Vagina (tissue), 2 donors: ENCODE results near the gene CA5A. TPM values are rescaled to one million over a fixed set of nuclear protein-coding genes. Genes with fewer than 3 reads are reported as not detected.
"Not testable (repeated sequence)": the region's sequence is repeated elsewhere in the genome, so short reads cannot be mapped to it uniquely, and the experiment has no call there.

ENCODE experiments used
- DNase-seq, 2 donors: peaks; one replicate each; pipeline ENCODE4 v3.0.0-alpha.2; 2017; ENCODE audit errors: extremely low spot score in 2 of 2
- H3K27ac ChIP-seq: fragments of 200-600 bp; sonication (generic); one replicate; pipeline ENCODE4 v1.5.1; 2019
- H3K27me3 ChIP-seq: fragments of 200-600 bp; sonication (generic); one replicate; pipeline ENCODE4 v1.5.1; 2019
- H3K36me3 ChIP-seq, 2 donors: fragments of 200-600 bp; sonication (generic); one replicate each; pipeline ENCODE4 v1.5.1; 2017 to 2019
- H3K4me1 ChIP-seq: fragments of 200-600 bp; sonication (generic); one replicate; pipeline ENCODE4 v1.5.1; 2019
- H3K4me3 ChIP-seq, 2 donors: fragments of 200-600 bp; sonication (generic); 1 replicate in 1 of 2; 2 replicates in 1 of 2; pipeline ENCODE4 v1.5.1; 2016 to 2019
- H3K9me3 ChIP-seq: fragments of 200-600 bp; sonication (generic); one replicate; pipeline ENCODE4 v1.5.1; 2019
- CTCF ChIP-seq, 3 experiments: fragments of 450-650 bp in 2 of 3; fragments of 200-600 bp in 1 of 3; sonication (generic) in 1 of 3; IDR thresholded peaks; one replicate each; pipeline ENCODE4 v1.5.1; 2017 to 2019; ENCODE audit warnings: antibody characterized with exemption in 3 of 3, mild to moderate bottlenecking in 2 of 3, moderate library complexity in 2 of 3
- POLR2A ChIP-seq, 2 donors: fragments of 450-650 bp; IDR thresholded peaks; one replicate each; pipeline ENCODE4 v1.6.1; 2017; ENCODE audit warnings: antibody characterized with exemption in 2 of 2, mild to moderate bottlenecking in 2 of 2, moderate library complexity in 2 of 2
- POLR2AphosphoS5 ChIP-seq, 2 donors: sonication (generic); formaldehyde crosslinking; IDR thresholded peaks; one replicate each; pipeline ENCODE4 v1.9.0; 2017; ENCODE audit warnings: antibody characterized with exemption in 2 of 2, mild to moderate bottlenecking in 2 of 2, low read depth in 1 of 2; ENCODE audit not compliant: insufficient read depth in 1 of 2
- intact Hi-C: fragments of 100-400 bp; cut with DNase I; formaldehyde crosslinking; loops from one replicate; pipeline ENCODE4 v1.15.1; 2023
- total RNA-seq: library from RNA; depleted of rRNA; stranded (reverse); fragments of >200 nt; gene quantifications from one replicate; pipeline ENCODE4 v1.2.3, GENCODE V29; 2016

The CA5A gene
- total RNA-seq, 1 donor from 2014 or later = not detected

- Histone ChIP-seq H3K9me3 (no peaks in the 10 kb centered on the region), H3K36me3 (no peaks in the 10 kb centered on the region), H3K27ac (no peak overlapping the region), H3K4me1 (no peaks in the 10 kb centered on the region), H3K4me3 (no peak overlapping the region), H3K27me3 (no peaks in the 10 kb centered on the region)
- TF ChIP-seq CTCF (IDR thresholded peaks at IDR 0.05) (no peak), POLR2AphosphoS5 (IDR thresholded peaks at IDR 0.05; ENCODE audit: insufficient read depth in 1 of 2, low read depth in 1 of 2) (no peak), POLR2A (IDR thresholded peaks at IDR 0.05) (no peak)
- no peak for DNase-seq
- intact Hi-C loops = no loop called here
These were observed 53.8 kb downstream of the CA5A start for GRCh38 chr16:87882436-87883019.

GRCh38 chr16:87881324-87882200 is 54.8 kb downstream of the CA5A start:
- Histone ChIP-seq H3K4me3 (no peak overlapping the region), H3K4me1 (no peaks in the 10 kb centered on the region), H3K27me3 (no peaks in the 10 kb centered on the region), H3K36me3 (no peaks in the 10 kb centered on the region), H3K9me3 (no peaks in the 10 kb centered on the region), H3K27ac (no peak overlapping the region)
- no peak for DNase-seq
- intact Hi-C loops = no loop called here
- TF ChIP-seq POLR2A (IDR thresholded peaks at IDR 0.05) (no peak), CTCF (IDR thresholded peaks at IDR 0.05) (no peak), POLR2AphosphoS5 (IDR thresholded peaks at IDR 0.05; ENCODE audit: insufficient read depth in 1 of 2, low read depth in 1 of 2) (no peak)

- Histone ChIP-seq H3K27me3 (no peaks in the 10 kb centered on the region), H3K27ac (no peak overlapping the region), H3K4me3 (no peak overlapping the region), H3K4me1 (no peaks in the 10 kb centered on the region), H3K9me3 (no peaks in the 10 kb centered on the region), H3K36me3 (no peaks in the 10 kb centered on the region)
- TF ChIP-seq POLR2AphosphoS5 (IDR thresholded peaks at IDR 0.05; ENCODE audit: insufficient read depth in 1 of 2, low read depth in 1 of 2) (no peak), CTCF (IDR thresholded peaks at IDR 0.05) (no peak), POLR2A (IDR thresholded peaks at IDR 0.05) (no peak)
- intact Hi-C loops = no loop called here
- no peak for DNase-seq
These were observed 56.1 kb downstream of the CA5A start for GRCh38 chr16:87880117-87880696.

GRCh38 chr16:87879411-87880013 is 56.8 kb downstream of the CA5A start:
- H3K4me1 ChIP-seq, H3K4me3 ChIP-seq, DNase-seq, H3K36me3 ChIP-seq, intact Hi-C loops, H3K27me3 ChIP-seq, H3K9me3 ChIP-seq, H3K27ac ChIP-seq: not testable (repeated sequence)

GRCh38 chr16:87878704-87879103 is 57.6 kb downstream of the CA5A start:
- no peaks in the 10 kb centered on the region for H3K27me3 ChIP-seq
- H3K4me1 ChIP-seq = no peaks in the 10 kb centered on the region
- H3K9me3 ChIP-seq = no peaks in the 10 kb centered on the region
- no peaks in the 10 kb centered on the region for H3K36me3 ChIP-seq
- no peak overlapping the region for H3K27ac ChIP-seq
- H3K4me3 ChIP-seq = no peak overlapping the region
- no peak for DNase-seq
- intact Hi-C loops = no loop called here
- no peak for TF ChIP-seq CTCF (IDR thresholded peaks at IDR 0.05)
- no peak for TF ChIP-seq POLR2AphosphoS5 (IDR thresholded peaks at IDR 0.05; ENCODE audit: insufficient read depth in 1 of 2, low read depth in 1 of 2)
- TF ChIP-seq POLR2A (IDR thresholded peaks at IDR 0.05) = no peak
